HG02943 (cell line): ENCODE results near the gene MAST4.

Experiments used
- ATAC-seq: cut with Tn5 transposase; IDR thresholded peaks from one replicate; pipeline ENCODE4 v1.9.1; 2021; ENCODE audit warnings: mild to moderate bottlenecking, low read depth, moderate library complexity; ENCODE audit not compliant: unreplicated experiment

Gene MAST4

GRCh38 chr5:67052034-67052433, 455.8 kb downstream of the MAST4 start:
- ATAC-seq = no peak

- no peak for ATAC-seq
Observed at GRCh38 chr5:67053229-67053628, 457.0 kb downstream of the MAST4 start.

GRCh38 chr5:67058998-67059743, 463.0 kb downstream of the MAST4 start:
- no peak for ATAC-seq

GRCh38 chr5:67059744-67060490, 463.7 kb downstream of the MAST4 start:
- ATAC-seq = no peak

GRCh38 chr5:67061511-67061910, 465.3 kb downstream of the MAST4 start:
- ATAC-seq = no peak

GRCh38 chr5:67063055-67063454, 466.9 kb downstream of the MAST4 start:
- ATAC-seq = no peak

GRCh38 chr5:67063791-67064190, 467.6 kb downstream of the MAST4 start:
- no peak for ATAC-seq

- ATAC-seq = no peak
Observed at GRCh38 chr5:67065237-67065636, 469.0 kb downstream of the MAST4 start.

- no peak for ATAC-seq
Observed at GRCh38 chr5:67065696-67066095, 469.5 kb downstream of the MAST4 start.

GRCh38 chr5:67066815-67067214, 470.6 kb downstream of the MAST4 start:
- ATAC-seq = no peak

GRCh38 chr5:67073045-67073680, 477.0 kb downstream of the MAST4 start:
- ATAC-seq = no peak

- no peak for ATAC-seq
Observed at GRCh38 chr5:67077296-67077695, 481.1 kb downstream of the MAST4 start.

- no peak for ATAC-seq
Observed at GRCh38 chr5:67081261-67081660, 485.1 kb downstream of the MAST4 start.

GRCh38 chr5:67082941-67083340, 486.7 kb downstream of the MAST4 start:
- ATAC-seq = no peak

GRCh38 chr5:67085616-67086015, 489.4 kb downstream of the MAST4 start:
- ATAC-seq = no peak

GRCh38 chr5:67089200-67089725, 493.1 kb downstream of the MAST4 start:
- no peak for ATAC-seq

GRCh38 chr5:67090040-67090439, 493.8 kb downstream of the MAST4 start:
- no peak for ATAC-seq

- ATAC-seq = no peak
Observed at GRCh38 chr5:67090593-67090992, 494.4 kb downstream of the MAST4 start.

- ATAC-seq = no peak
Observed at GRCh38 chr5:67092535-67092934, 496.3 kb downstream of the MAST4 start.

GRCh38 chr5:67093279-67093678, 497.1 kb downstream of the MAST4 start:
- ATAC-seq = no peak
